UCSD-AML1 (cell line): ENCODE data around the gene JCAD.
"Not testable (repeated sequence)": the region's sequence is repeated elsewhere in the genome, so short reads cannot be mapped to it uniquely, and the experiment has no call there.

ENCODE experiments used
- DNase-seq: peaks from one replicate; lab custom pipeline; 2025; ENCODE audit not compliant: unreplicated experiment; lab: John Stamatoyannopoulos, UW

Gene JCAD

GRCh38 chr10:30026578-30026977 lies 32.8 kb downstream of the JCAD start:
- DNase-seq, result no peak

- no peak for DNase-seq
These were observed 33.3 kb downstream of the JCAD start for GRCh38 chr10:30026080-30026479.

- DNase-seq, result not testable (repeated sequence)
These were observed 34.0 kb downstream of the JCAD start for GRCh38 chr10:30025428-30025827.

GRCh38 chr10:30022590-30022989 lies 36.8 kb downstream of the JCAD start:
- DNase-seq, result no peak

- DNase-seq, result no peak
These were observed 39.9 kb downstream of the JCAD start for GRCh38 chr10:30019468-30019867.

- DNase-seq, result no peak
These were observed 40.9 kb downstream of the JCAD start for GRCh38 chr10:30018496-30018895.

GRCh38 chr10:30017966-30018365 lies 41.4 kb downstream of the JCAD start:
- no peak for DNase-seq

- DNase-seq, result no peak
These were observed 41.8 kb downstream of the JCAD start for GRCh38 chr10:30017556-30017955.

- no peak for DNase-seq
These were observed 44.9 kb downstream of the JCAD start for GRCh38 chr10:30014511-30014910.

- no peak for DNase-seq
These were observed 45.6 kb downstream of the JCAD start for GRCh38 chr10:30013757-30014156.

- no peak for DNase-seq
These were observed 47.3 kb downstream of the JCAD start for GRCh38 chr10:30011956-30012647.

- DNase-seq, result no peak
These were observed 48.0 kb downstream of the JCAD start for GRCh38 chr10:30011396-30011795.

GRCh38 chr10:30007406-30007805 lies 52.0 kb downstream of the JCAD start:
- no peak for DNase-seq

GRCh38 chr10:30006410-30006809 lies 53.0 kb downstream of the JCAD start:
- no peak for DNase-seq

- not testable (repeated sequence) for DNase-seq
These were observed 54.3 kb downstream of the JCAD start for GRCh38 chr10:30005116-30005515.

- peak; percentile 76 for DNase-seq
These were observed 56.7 kb downstream of the JCAD start for GRCh38 chr10:30002426-30003266.

GRCh38 chr10:30000802-30001571 lies 58.4 kb downstream of the JCAD start:
- no peak for DNase-seq

GRCh38 chr10:29998142-29998808 lies 61.1 kb downstream of the JCAD start:
- peak; percentile 76 for DNase-seq

- DNase-seq, result no peak
These were observed 64.6 kb downstream of the JCAD start for GRCh38 chr10:29994811-29995210.

- no peak for DNase-seq
These were observed 66.0 kb downstream of the JCAD start for GRCh38 chr10:29993319-29993915.

GRCh38 chr10:29992914-29993313 lies 66.5 kb downstream of the JCAD start:
- no peak for DNase-seq
